ENCODE measurements around the gene FRK. TPM values are rescaled to one million over a fixed set of nuclear protein-coding genes. Genes with fewer than 3 reads are reported as not detected.
"Not testable (repeated sequence)": the region's sequence is repeated elsewhere in the genome, so short reads cannot be mapped to it uniquely, and the experiment has no call there.

The FRK gene
- total RNA-seq, 2 experiments from 2014 or later, result 0.04 to 0.07 TPM

GRCh38 chr6:115947966-115948541 is 112.6 kb downstream of the FRK start:
- intact Hi-C loops (cut with micrococcal nuclease), result no loop called here
- peaks cover 2% of the 10 kb centered on the region for H3K9me3 Mint-ChIP-seq
- ATAC-seq, result no peak
- no peaks in the 10 kb centered on the region for H3K4me1 Mint-ChIP-seq (ENCODE audit: low read depth)
- no peaks in the 10 kb centered on the region for H3K36me3 Mint-ChIP-seq (ENCODE audit: low read depth)
- no peak overlapping the region for H3K4me3 Mint-ChIP-seq
- CTCF ChIA-PET, result no interaction called here
- H3K27ac Mint-ChIP-seq, result no peak overlapping the region
- POLR2A ChIA-PET, result no interaction called here
- H3K27me3 Mint-ChIP-seq, result no peaks in the 10 kb centered on the region
- no peak for TF ChIP-seq CTCF (IDR thresholded peaks at IDR 0.05)
- DNase-seq, result no peak

DNA sequence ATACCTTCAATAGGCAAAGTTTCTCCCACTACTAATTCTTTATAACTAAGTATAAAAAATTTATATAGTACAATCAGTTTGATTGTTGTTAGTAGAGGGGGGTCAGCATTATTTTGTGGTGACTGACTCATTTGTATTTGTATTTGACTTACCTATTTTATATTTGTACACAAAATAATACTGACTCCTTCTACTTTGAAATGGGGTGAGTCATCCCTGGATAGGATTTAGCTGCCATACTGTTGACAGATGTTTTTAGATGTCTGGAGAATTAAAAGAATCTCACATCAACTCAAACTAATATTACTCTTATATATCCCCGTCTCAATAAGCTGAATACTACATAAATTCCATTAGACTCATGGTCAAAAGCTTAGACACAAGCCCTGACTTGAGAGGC is 114.9 kb downstream of the FRK start:
- CTCF ChIA-PET, result no interaction called here
- no peak for DNase-seq
- H3K9me3 Mint-ChIP-seq, result peaks cover 9% of the 10 kb centered on the region
- no peaks in the 10 kb centered on the region for H3K36me3 Mint-ChIP-seq (ENCODE audit: low read depth)
- POLR2A ChIA-PET, result no interaction called here
- no peak for ATAC-seq
- intact Hi-C loops (cut with micrococcal nuclease), result no loop called here
- H3K4me1 Mint-ChIP-seq (ENCODE audit: low read depth), result no peaks in the 10 kb centered on the region
- no peak overlapping the region for H3K4me3 Mint-ChIP-seq
- H3K27me3 Mint-ChIP-seq, result no peaks in the 10 kb centered on the region
- H3K27ac Mint-ChIP-seq, result no peak overlapping the region
- no peak for TF ChIP-seq CTCF (IDR thresholded peaks at IDR 0.05)

- Mint-ChIP-seq H3K9me3 (peaks cover 9% of the 10 kb centered on the region), H3K36me3 (ENCODE audit: low read depth) (no peaks in the 10 kb centered on the region), H3K4me3 (no peak overlapping the region), H3K27ac (no peak overlapping the region), H3K4me1 (ENCODE audit: low read depth) (no peaks in the 10 kb centered on the region), H3K27me3 (no peaks in the 10 kb centered on the region)
- POLR2A ChIA-PET, result no interaction called here
- CTCF ChIA-PET, result no interaction called here
- no peak for DNase-seq
- no peak for TF ChIP-seq CTCF (IDR thresholded peaks at IDR 0.05)
- no peak for ATAC-seq
- intact Hi-C loops (cut with micrococcal nuclease), result no loop called here
Measured at GRCh38 chr6:115945306-115945705, 115.4 kb downstream of the FRK start.

GRCh38 chr6:115944829-115945228 is 115.9 kb downstream of the FRK start:
- ATAC-seq; intact Hi-C loops (cut with micrococcal nuclease): not testable (repeated sequence)

DNA sequence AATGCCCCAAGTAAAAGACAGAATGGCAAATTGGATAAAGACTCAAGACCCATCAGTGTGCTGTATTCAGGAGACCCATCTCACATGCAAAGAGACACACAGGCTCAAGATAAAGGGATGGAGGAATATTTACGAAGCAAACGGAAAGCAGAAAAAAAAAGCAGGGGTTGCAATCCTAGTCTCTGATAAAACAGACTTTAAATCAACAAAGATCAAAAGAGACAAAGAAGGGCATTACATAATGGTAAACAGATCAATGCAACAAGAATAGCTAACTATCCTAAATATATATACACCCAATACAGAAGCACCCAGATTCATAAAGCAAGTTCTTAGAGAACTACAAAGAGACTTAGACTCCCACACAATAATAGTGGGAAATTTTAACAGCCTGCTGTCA is 123.2 kb downstream of the FRK start:
- H3K27ac Mint-ChIP-seq; H3K36me3 Mint-ChIP-seq (ENCODE audit: low read depth); CTCF ChIA-PET; H3K27me3 Mint-ChIP-seq; intact Hi-C loops (cut with micrococcal nuclease); DNase-seq; ATAC-seq; H3K4me3 Mint-ChIP-seq; H3K4me1 Mint-ChIP-seq (ENCODE audit: low read depth); POLR2A ChIA-PET: not testable (repeated sequence)
- peaks cover 19% of the 10 kb centered on the region for H3K9me3 Mint-ChIP-seq

More at GRCh38 chr6:115944829-115945228, 115.9 kb downstream of the FRK start:
- peaks cover 13% of the 10 kb centered on the region for H3K9me3 Mint-ChIP-seq
- POLR2A ChIA-PET; DNase-seq; H3K4me3 Mint-ChIP-seq; H3K4me1 Mint-ChIP-seq (ENCODE audit: low read depth); H3K27ac Mint-ChIP-seq; CTCF ChIA-PET; H3K36me3 Mint-ChIP-seq (ENCODE audit: low read depth); H3K27me3 Mint-ChIP-seq: not testable (repeated sequence)

- POLR2A ChIA-PET, result no interaction called here
- Mint-ChIP-seq H3K27ac (no peak overlapping the region), H3K4me1 (ENCODE audit: low read depth) (no peaks in the 10 kb centered on the region), H3K4me3 (no peak overlapping the region), H3K9me3 (peaks cover 13% of the 10 kb centered on the region), H3K36me3 (ENCODE audit: low read depth) (no peaks in the 10 kb centered on the region), H3K27me3 (peaks cover 1% of the 10 kb centered on the region)
- CTCF ChIA-PET, result no interaction called here
- intact Hi-C loops (cut with micrococcal nuclease), result no loop called here
- DNase-seq (no peak), ATAC-seq (no peak)
- TF ChIP-seq CTCF (IDR thresholded peaks at IDR 0.05), result no peak
Measured at GRCh38 chr6:115935361-115935760, 125.3 kb downstream of the FRK start.

Data from activated CD8-positive, alpha-beta T cell treated with anti-CD3 and anti-CD28 coated beads for 36 hours (primary cell).